Endothelial cell of umbilical vein (primary cell): ENCODE data around the gene TTI1. TPM values are rescaled to one million over a fixed set of nuclear protein-coding genes. Genes with fewer than 3 reads are reported as not detected.

ENCODE experiments used
- BruUV-seq: library from RNA; stranded (reverse); fragments of 400-500 nt; replicated peaks from 2 replicates; lab custom pipeline; 2021; lab: Mats Ljungman, UMichigan
- CTCF ChIA-PET: fragments of 300-600, 350-600 bp; sonication (Branson Sonifier 250); formaldehyde crosslinking; loops from one replicate; lab custom pipeline; 2021; ENCODE audit warnings: antibody characterized with exemption, inconsistent platforms; lab: Charles Lee
- POLR2A ChIA-PET: fragments of 300-600, 350-600 bp; sonication (Branson Sonifier 250); formaldehyde crosslinking; loops from one replicate; lab custom pipeline; 2021; ENCODE audit warnings: antibody characterized with exemption, inconsistent platforms; lab: Charles Lee
- DNase-seq: peaks from one replicate; pipeline ENCODE4 v3.0.0-alpha.2; 2011; ENCODE audit warnings: low read depth, low spot score
- FAIRE-seq: peaks from 2 replicates; lab custom pipeline; 2011; peaks lifted over from hg19 to GRCh38; lab: Jason Lieb, UNC
- H2AFZ ChIP-seq: 2 replicates; pipeline ENCODE4 v1.6.0; 2012; ENCODE audit warnings: low read depth, low read length, control low read depth, inconsistent platforms
- H3K27ac ChIP-seq: 2 replicates; pipeline ENCODE4 v1.5.1; 2011; ENCODE audit warnings: low read depth, mild to moderate bottlenecking, control low read depth, low read length, moderate library complexity; ENCODE audit not compliant: insufficient read depth
- H3K27me3 ChIP-seq, 2 experiments: 2 replicates each; pipeline versions ENCODE4 v1.6.0 to v1.6.1; 2011; ENCODE audit warnings: low read length in 2 of 2, mixed read lengths in 1 of 2; ENCODE audit not compliant: control insufficient read depth in 2 of 2, insufficient read depth in 2 of 2
- H3K36me3 ChIP-seq, 2 experiments: 2 replicates in 1 of 2; 3 replicates in 1 of 2; pipeline ENCODE4 v1.5.1; 2011; ENCODE audit warnings: low read length in 2 of 2, mild to moderate bottlenecking in 1 of 2, moderate library complexity in 1 of 2; ENCODE audit not compliant: control insufficient read depth in 2 of 2, insufficient read depth in 2 of 2; ENCODE audit errors: extremely low read depth in 1 of 2
- H3K4me1 ChIP-seq: 3 replicates; pipeline ENCODE4 v1.5.1; 2011; ENCODE audit warnings: mild to moderate bottlenecking, low read length; ENCODE audit not compliant: control insufficient read depth, insufficient read depth; ENCODE audit errors: extremely low read depth
- H3K4me2 ChIP-seq: 2 replicates; pipeline ENCODE4 v1.6.1; 2011; ENCODE audit warnings: low read length, control low read depth, mixed read lengths; ENCODE audit not compliant: insufficient read depth
- H3K4me3 ChIP-seq, 3 experiments: fragments of 200-600 bp in 1 of 3; sonication (generic), shearing (Covaris generic) in 1 of 3; replicated peaks in 1 of 3; 2 replicates each; pipeline ENCODE4 v1.5.1; 2011 to 2016; ENCODE audit warnings: control low read depth in 3 of 3, low read length in 3 of 3, mild to moderate bottlenecking in 2 of 3, inconsistent platforms in 1 of 3, low read depth in 1 of 3, moderate library complexity in 1 of 3; ENCODE audit not compliant: insufficient read depth in 1 of 3
- H3K79me2 ChIP-seq: 2 replicates; pipeline ENCODE4 v1.6.0; 2012; ENCODE audit warnings: low read length, inconsistent platforms; ENCODE audit not compliant: control insufficient read depth, insufficient read depth
- H3K9ac ChIP-seq: replicated peaks from 2 replicates; pipeline ENCODE3; 2011; ENCODE audit warnings: low read length, control low read depth; ENCODE audit not compliant: insufficient read depth; ENCODE audit errors: extremely low read depth
- H3K9me1 ChIP-seq: replicated peaks from 3 replicates; pipeline ENCODE4 v1.6.0; 2011; ENCODE audit warnings: mild to moderate bottlenecking, low read length; ENCODE audit not compliant: control insufficient read depth, insufficient read depth; ENCODE audit errors: extremely low read depth
- H3K9me3 ChIP-seq: replicated peaks from 2 replicates; pipeline ENCODE4 v1.5.1; 2012; ENCODE audit warnings: low read length, inconsistent platforms; ENCODE audit not compliant: control insufficient read depth, insufficient read depth
- H4K20me1 ChIP-seq: replicated peaks from 2 replicates; pipeline ENCODE3; 2011; ENCODE audit warnings: mild to moderate bottlenecking, low read length; ENCODE audit not compliant: control insufficient read depth, insufficient read depth; ENCODE audit errors: extremely low read depth
- CTCF ChIP-seq, 2 donors: IDR thresholded peaks; 1 replicate in 1 of 2; 2 replicates in 1 of 2; pipeline ENCODE4 v1.5.1; 2011; ENCODE audit warnings: low read length in 2 of 2, mild to moderate bottlenecking in 2 of 2, moderate library complexity in 2 of 2, control low read depth in 1 of 2, inconsistent platforms in 1 of 2, low read depth in 1 of 2; ENCODE audit not compliant: insufficient read depth in 1 of 2; ENCODE audit errors: extremely low read depth in 1 of 2
- EZH2 ChIP-seq: IDR thresholded peaks from 2 replicates; pipeline ENCODE4 v1.6.1; 2012; ENCODE audit warnings: borderline replicate concordance, low read depth, mild to moderate bottlenecking, moderate library complexity, low read length, inconsistent platforms; ENCODE audit not compliant: severe bottlenecking
- FOS ChIP-seq: IDR thresholded peaks from 2 replicates; pipeline ENCODE4 v1.6.1; 2011; ENCODE audit warnings: mild to moderate bottlenecking, low read length, moderate library complexity, borderline replicate concordance; ENCODE audit not compliant: insufficient read depth
- GATA2 ChIP-seq: IDR thresholded peaks from 2 replicates; pipeline ENCODE4 v1.7.0; 2011; ENCODE audit warnings: low read depth, mild to moderate bottlenecking, moderate library complexity, mixed read lengths, low read length; ENCODE audit not compliant: insufficient read length, insufficient read depth
- JUN ChIP-seq: IDR thresholded peaks from 2 replicates; pipeline ENCODE4 v1.6.1; 2011; ENCODE audit warnings: borderline replicate concordance, low read depth; ENCODE audit not compliant: insufficient read length, insufficient read depth
- MYC ChIP-seq: IDR thresholded peaks from one replicate; pipeline ENCODE4 v1.6.1; 2011; ENCODE audit warnings: mild to moderate bottlenecking, low read depth, low read length
- POLR2A ChIP-seq: IDR thresholded peaks from 2 replicates; pipeline ENCODE4 v1.6.1; 2012; ENCODE audit warnings: low read depth, mild to moderate bottlenecking, control low read depth, low read length
- POLR2AphosphoS5 ChIP-seq: IDR thresholded peaks from 2 replicates; pipeline ENCODE4 v1.6.1; 2012; ENCODE audit warnings: low read depth, mild to moderate bottlenecking, control low read depth, low read length, moderate library complexity; ENCODE audit not compliant: insufficient read depth
- dilution Hi-C: fragments of 300-500 bp; cut with MboI; formaldehyde crosslinking; loops from one replicate; pipeline ENCODE4 v1.15.0; 2019; ENCODE audit warnings: low sequenced_read_pairs; ENCODE audit not compliant: extremely low pct_ligation_motif_present
- intact Hi-C: fragments of 100-400 bp; cut with micrococcal nuclease; formaldehyde crosslinking; loops from one replicate; pipeline ENCODE4 v1.10.0; 2022
- polyA plus RNA-seq, 4 experiments: library from polyadenylated mRNA; depleted of rRNA in 3 of 4; stranded (reverse) in 3 of 4; unstranded in 1 of 4; fragments of >200 nt; gene quantifications; 2 replicates each; pipeline versions ENCODE4 v1.2.1 to v1.2.3, GENCODE V29; 2011 to 2012; ENCODE audit warnings: missing spikeins in 1 of 4
- total RNA-seq: library from RNA; stranded (reverse); gene quantifications from 2 replicates; pipeline ENCODE4 v1.2.3, GENCODE V29; 2021
- TF ChIP-seq, protein P1 (sequence below): IDR thresholded peaks from 2 replicates; pipeline ENCODE4 v1.6.1; 2011; ENCODE audit not compliant: insufficient read depth, insufficient read length

TTI1 gene
- total and polyA plus RNA-seq, 2 donors (not counting 3 experiments of a cell fraction or from before 2014, with no cell fraction given), result 13.2 to 23.2 TPM

- BruUV-seq, result no TSS peak
- H3K36me3 ChIP-seq, result peaks cover 14 to 23% of the 10 kb centered on the region in 2 experiments
Measured at GRCh38 chr20:38067717-38068365, 34.6 kb upstream of the TTI1 start.

GRCh38 chr20:38066969-38067716 lies 33.9 kb upstream of the TTI1 start:
- H3K4me1 ChIP-seq, result no peaks in the 10 kb centered on the region
- no peaks in the 10 kb centered on the region for H3K9me1 ChIP-seq
- no peak for DNase-seq
- no peak overlapping the region for H3K4me3 ChIP-seq
- BruUV-seq, result no TSS peak
- H3K27ac ChIP-seq, result no peak overlapping the region
- CTCF ChIA-PET, result interaction anchor here (2.4 to 3.1 kb wide), 2 partner anchors 10 to 154 kb away, joined by 9 to 11 read pairs; no protein-coding TSS in a partner anchor
- H3K9ac ChIP-seq, result no peak overlapping the region
- H3K27me3 ChIP-seq, result no peaks in the 10 kb centered on the region
- no peaks in the 10 kb centered on the region for H4K20me1 ChIP-seq
- dilution Hi-C loops, result no loop called here
- FAIRE-seq, result no peak
- no peaks in the 10 kb centered on the region for H3K9me3 ChIP-seq
- no peaks in the 10 kb centered on the region for H3K79me2 ChIP-seq
- TF ChIP-seq, protein P1, sequence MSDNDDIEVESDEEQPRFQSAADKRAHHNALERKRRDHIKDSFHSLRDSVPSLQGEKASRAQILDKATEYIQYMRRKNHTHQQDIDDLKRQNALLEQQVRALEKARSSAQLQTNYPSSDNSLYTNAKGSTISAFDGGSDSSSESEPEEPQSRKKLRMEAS, result no peak
- TF ChIP-seq MYC, result no peak
- no peak for TF ChIP-seq GATA2
- TF ChIP-seq POLR2A, result no peak
- TF ChIP-seq POLR2AphosphoS5, result no peak
- no peak for TF ChIP-seq JUN
- TF ChIP-seq CTCF (IDR thresholded peaks at IDR 0.05; ENCODE audit: extremely low read depth in 1 of 2, insufficient read depth in 1 of 2, low read depth in 1 of 2, low read length in 2 of 2), result no peak
- TF ChIP-seq FOS, result no peak
- TF ChIP-seq EZH2, result no peak
- no peak overlapping the region for H2AFZ ChIP-seq
- H3K4me2 ChIP-seq, result no peak overlapping the region
- peaks cover 14 to 23% of the 10 kb centered on the region in 2 experiments for H3K36me3 ChIP-seq
- POLR2A ChIA-PET, result no interaction called here
- intact Hi-C loops, result no loop called here

More at GRCh38 chr20:38067717-38068365, 34.6 kb upstream of the TTI1 start:
- Histone ChIP-seq H4K20me1 (no peaks in the 10 kb centered on the region), H2AFZ (no peak overlapping the region), H3K4me2 (no peak overlapping the region), H3K9ac (no peak overlapping the region), H3K4me1 (peaks cover 6% of the 10 kb centered on the region), H3K9me3 (no peaks in the 10 kb centered on the region), H3K9me1 (no peaks in the 10 kb centered on the region), H3K27me3 (no peaks in the 10 kb centered on the region), H3K27ac (no peak overlapping the region), H3K79me2 (no peaks in the 10 kb centered on the region), H3K4me3 (no peak overlapping the region)
- FAIRE-seq, result no peak
- TF ChIP-seq POLR2AphosphoS5 (no peak), POLR2A (no peak), JUN (no peak), FOS (no peak)
- ChIA-PET CTCF (interaction anchor here (2.4 to 3.1 kb wide), 2 partner anchors 10 to 153 kb away, joined by 9 to 11 read pairs; no protein-coding TSS in a partner anchor), POLR2A (no interaction called here)
- intact Hi-C loops, result no loop called here
- dilution Hi-C loops, result no loop called here
- DNase-seq, result no peak
